ENCODE measurements around the gene MEIOSIN. TPM values are rescaled to one million over a fixed set of nuclear protein-coding genes. Genes with fewer than 3 reads are reported as not detected.

Gene MEIOSIN
- total and polyA plus RNA-seq, 8 donors = not detected

GRCh38 chr19:45767410-45767880 is 34.2 kb downstream of the MEIOSIN start:
- DNase-seq (peak; percentile 76 to 95 (median 88)), ATAC-seq (peak; percentile 3 to 20 (median 6)), FAIRE-seq (no peak)
- Histone ChIP-seq H3K9me3 (no peaks in the 10 kb centered on the region), H3K36me3 (no peaks in the 10 kb centered on the region), H3K4me1 (peaks cover 19 to 25% (median 20%) of the 10 kb centered on the region in 3 donors), H3K27ac (peak overlapping the region; percentile 91 to 97 (median 96)), H3K27me3 (no peaks in the 10 kb centered on the region), H3K4me3 (peak overlapping the region; percentile 74 to 96 (median 86))
- intact Hi-C loops (cut with DNase I) = loop anchor here in 1 of 3 donors (10.0 kb wide), 1 partner anchor 53 kb away; no protein-coding TSS in a partner anchor
- WGBS, 2 donors = 5 to 6% methylated on average over 26 to 31 of the region's 31 CpGs
- TF ChIP-seq CTCF (IDR thresholded peaks at IDR 0.05) = no peak

- H3K4me1 ChIP-seq = peaks cover 25 to 31% (median 26%) of the 10 kb centered on the region in 3 donors
- no peaks in the 10 kb centered on the region for H3K9me3 ChIP-seq
- H3K27me3 ChIP-seq = no peaks in the 10 kb centered on the region
- ATAC-seq (peak; percentile 1 to 10 (median 4)), DNase-seq (peak; percentile 80 to 94 (median 86)), FAIRE-seq (no peak)
- intact Hi-C loops (cut with DNase I) = loop anchor here in 1 of 3 donors (10.0 kb wide), 1 partner anchor 53 kb away; no protein-coding TSS in a partner anchor
- peak overlapping the region; percentile 74 to 96 (median 86) for H3K4me3 ChIP-seq
- TF ChIP-seq CTCF (IDR thresholded peaks at IDR 0.05) = no peak
- no peaks in the 10 kb centered on the region for H3K36me3 ChIP-seq
- 0 to 1% methylated on average over 67 to 102 of the region's 102 CpGs for WGBS, 2 donors
- peak overlapping the region; percentile 91 to 97 (median 96) for H3K27ac ChIP-seq
Measured at GRCh38 chr19:45767881-45768654, 34.8 kb downstream of the MEIOSIN start.

- ATAC-seq (no peak), DNase-seq (peak in 3 of 6 donors; percentile 78 to 88 (median 80)), FAIRE-seq (no peak)
- Histone ChIP-seq H3K36me3 (no peaks in the 10 kb centered on the region), H3K4me3 (peak overlapping the region; percentile 74 to 96 (median 86)), H3K4me1 (peaks cover 30 to 37% (median 32%) of the 10 kb centered on the region in 3 donors), H3K9me3 (no peaks in the 10 kb centered on the region), H3K27me3 (no peaks in the 10 kb centered on the region), H3K27ac (peak overlapping the region; percentile 91 to 97 (median 96))
- no peak for TF ChIP-seq CTCF (IDR thresholded peaks at IDR 0.05)
- 0 to 2% methylated on average over 11 to 33 of the region's 33 CpGs for WGBS, 2 donors
- intact Hi-C loops (cut with DNase I) = loop anchor here in 1 of 3 donors (10.0 kb wide), 1 partner anchor 54 kb away; no protein-coding TSS in a partner anchor
Measured at GRCh38 chr19:45768655-45768983, 35.4 kb downstream of the MEIOSIN start.

GRCh38 chr19:45768984-45769782 is 35.9 kb downstream of the MEIOSIN start, which contains the start of gene SIX5:
Gene SIX5, minus strand, starts transcription at chr19:45769252. Its CDS starts 408 bp downstream, at chr19:45768844.
- peak; percentile 97 to 100 (median 100) for DNase-seq
- H3K36me3 ChIP-seq = no peaks in the 10 kb centered on the region
- peaks cover 30 to 39% (median 33%) of the 10 kb centered on the region in 3 donors for H3K4me1 ChIP-seq
- no peaks in the 10 kb centered on the region for H3K9me3 ChIP-seq
- TF ChIP-seq CTCF (IDR thresholded peaks at IDR 0.05) = no peak
- ATAC-seq = peak; percentile 44 to 68 (median 51)
- peak; percentile 89 for FAIRE-seq
- peak within 1 kb of the TSS; percentile 91 to 97 (median 96) for H3K27ac ChIP-seq
- intact Hi-C loops (cut with DNase I) = loop anchor here in 1 of 3 donors (10.0 kb wide), 1 partner anchor 54 kb away; no protein-coding TSS in a partner anchor
- H3K4me3 ChIP-seq = peak within 1 kb of the TSS; percentile 74 to 96 (median 86)
- H3K27me3 ChIP-seq = no peaks in the 10 kb centered on the region
- WGBS, 2 donors = 0 to 1% methylated on average over 52 to 70 of the region's 70 CpGs
